Posterior vena cava (tissue), 2 donors: ENCODE results near the gene APOBEC3B. TPM values are rescaled to one million over a fixed set of nuclear protein-coding genes. Genes with fewer than 3 reads are reported as not detected.

Source experiments
- total RNA-seq, 2 donors: library from RNA; stranded (reverse); fragmentation: NEBNext Ultra II Directional; extraction: Animal tissue kit (Norgen Biotek cat#: 25700); gene quantifications; one replicate each; pipeline ENCODE4 v1.2.1, GENCODE V29; 2021
- donor health status: DM: yes; HTN: yes; CAD: no.
- donor health status: DM: yes; HTN: yes; CAD: no.

Gene APOBEC3B
- total RNA-seq, 2 donors from 2014 or later = 0.14 to 0.56 TPM

Other genes with a start within 250 kb of the APOBEC3B start
- gene SUN2, start 226.3 kb upstream of the APOBEC3B start, total RNA-seq = 100 to 1,000 TPM; 229 to 246 TPM
- 1 to 10 TPM; 5.9 to 8.3 TPM for gene DNAL4, start 188.2 kb upstream of the APOBEC3B start, total RNA-seq
- 1 to 10 TPM; 8.3 to 8.4 TPM for gene NPTXR, start 138.3 kb upstream of the APOBEC3B start, total RNA-seq
- 100 to 1,000 TPM in 1 of 2 donors, 10 to 100 TPM in 1; 98.0 to 105 TPM for gene CBX6, start 110.1 kb upstream of the APOBEC3B start, total RNA-seq
- gene APOBEC3A, start 24.7 kb upstream of the APOBEC3B start, total RNA-seq = 1 to 10 TPM; 2.5 to 5.6 TPM
- gene APOBEC3C, start 31.9 kb downstream of the APOBEC3B start, total RNA-seq = 10 to 100 TPM; 18.7 to 31.5 TPM
- 1 to 10 TPM; 1.3 to 4.2 TPM for gene APOBEC3D, start 38.8 kb downstream of the APOBEC3B start, total RNA-seq
- 1 to 10 TPM; 5.5 to 9.8 TPM for gene APOBEC3F, start 58.5 kb downstream of the APOBEC3B start, total RNA-seq
- gene APOBEC3G, start 94.9 kb downstream of the APOBEC3B start, total RNA-seq = 1 to 10 TPM; 7.1 to 7.8 TPM
- under 1 TPM in 1 of 2 donors, not detected in 1; 0.24 TPM for gene APOBEC3H, start 114.9 kb downstream of the APOBEC3B start, total RNA-seq
- gene CBX7, start 170.3 kb downstream of the APOBEC3B start, total RNA-seq = 10 to 100 TPM; 50.2 to 55.8 TPM